ENCODE measurements around the gene GNL1. TPM values are rescaled to one million over a fixed set of nuclear protein-coding genes. Genes with fewer than 3 reads are reported as not detected.
A peak's percentile ranks its signal among the peaks of the same experiment; 100 is the strongest.
"Not testable (repeated sequence)": the region's sequence is repeated elsewhere in the genome, so short reads cannot be mapped to it uniquely, and the experiment has no call there.

The GNL1 gene
- total RNA-seq, 1 donor: 41.1 TPM

- no peak for TF ChIP-seq CTCF (IDR thresholded peaks at IDR 0.05; ENCODE audit: insufficient read depth, low read length)
- no peak for DNase-seq (ENCODE audit: low read depth)
- H3K4me3 ChIP-seq (ENCODE audit: low read depth, low read length): no peak overlapping the region
These were observed 18.4 kb downstream of the GNL1 start for GRCh38 chr6:30537931-30538330.

DNA sequence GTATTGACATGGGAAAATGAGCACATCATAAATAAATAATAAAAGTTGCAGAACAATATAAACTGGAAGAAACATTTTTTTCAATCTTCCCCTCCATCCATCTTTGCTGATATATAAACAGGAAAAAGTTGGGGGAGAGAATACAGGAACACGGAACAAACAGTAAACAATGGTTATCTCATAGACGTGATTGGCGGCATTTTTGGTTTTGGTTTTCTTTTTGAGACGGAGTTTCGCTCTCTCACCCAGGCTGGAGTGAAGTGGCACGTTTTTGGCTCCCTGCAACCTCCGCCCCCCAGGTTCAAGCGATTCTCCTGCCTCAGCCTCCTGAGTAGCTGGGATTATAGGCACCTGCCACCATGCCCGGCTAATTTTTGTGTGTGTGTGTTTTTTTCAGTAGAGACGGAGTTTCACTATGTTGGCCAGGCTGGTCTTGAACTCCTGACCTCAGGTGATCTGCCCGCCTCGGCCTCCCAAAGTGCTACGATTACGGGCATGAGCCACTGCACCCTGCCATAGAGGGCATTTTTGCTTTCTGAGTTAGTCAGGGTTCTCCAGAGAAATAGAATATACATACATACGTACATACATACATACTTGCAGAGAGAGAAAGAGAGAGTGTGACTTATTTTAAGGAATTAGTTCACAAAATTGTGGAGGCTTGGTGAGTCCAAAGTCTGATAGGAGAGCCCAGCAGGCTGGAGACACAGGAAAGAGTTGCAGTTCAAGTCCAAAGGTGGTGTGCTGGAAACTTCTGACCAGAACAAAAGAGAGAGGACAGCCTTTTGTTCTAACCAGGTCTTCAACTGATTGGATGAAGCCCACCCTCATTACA lies 22.6 kb downstream of the GNL1 start:
- no peak for TF ChIP-seq CTCF (IDR thresholded peaks at IDR 0.05; ENCODE audit: insufficient read depth, low read length)
- H3K4me3 ChIP-seq (ENCODE audit: low read depth, low read length): no peak overlapping the region
- DNase-seq (ENCODE audit: low read depth): no peak

GRCh38 chr6:30530014-30530413 lies 26.3 kb downstream of the GNL1 start:
- no peak for TF ChIP-seq CTCF (IDR thresholded peaks at IDR 0.05; ENCODE audit: insufficient read depth, low read length)
- no peak overlapping the region for H3K4me3 ChIP-seq (ENCODE audit: low read depth, low read length)
- DNase-seq (ENCODE audit: low read depth): no peak

DNA sequence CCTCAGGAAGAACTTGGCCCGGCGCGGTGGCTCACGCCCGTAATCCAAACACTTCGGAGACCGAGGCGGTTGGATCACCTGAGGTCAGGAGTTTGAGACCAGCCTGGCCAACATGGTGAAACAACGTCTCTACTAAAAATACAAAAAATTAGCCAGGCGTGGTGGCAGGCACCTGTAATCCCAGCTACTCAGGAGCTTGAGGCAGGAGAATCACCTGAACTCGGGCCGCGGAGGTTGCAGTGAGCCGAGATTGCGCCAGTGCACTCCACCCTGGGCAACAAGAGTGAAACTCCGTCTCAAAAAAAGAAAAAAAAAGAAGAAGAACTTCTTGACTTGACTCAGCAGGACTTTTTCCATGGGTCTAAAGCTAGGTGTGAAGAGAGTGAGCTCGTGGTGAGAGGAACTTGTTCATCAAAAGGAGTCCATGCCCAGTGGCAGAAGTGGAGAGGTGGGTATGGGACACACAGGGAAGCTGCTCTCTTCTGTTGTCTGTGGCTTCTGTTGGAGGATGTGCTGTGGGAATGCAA lies 26.9 kb downstream of the GNL1 start:
- H3K4me3 ChIP-seq (ENCODE audit: low read depth, low read length); DNase-seq (ENCODE audit: low read depth): not testable (repeated sequence)

GRCh38 chr6:30526444-30526843 lies 29.8 kb downstream of the GNL1 start:
- not testable (repeated sequence) for H3K4me3 ChIP-seq (ENCODE audit: low read depth, low read length); DNase-seq (ENCODE audit: low read depth)

DNA sequence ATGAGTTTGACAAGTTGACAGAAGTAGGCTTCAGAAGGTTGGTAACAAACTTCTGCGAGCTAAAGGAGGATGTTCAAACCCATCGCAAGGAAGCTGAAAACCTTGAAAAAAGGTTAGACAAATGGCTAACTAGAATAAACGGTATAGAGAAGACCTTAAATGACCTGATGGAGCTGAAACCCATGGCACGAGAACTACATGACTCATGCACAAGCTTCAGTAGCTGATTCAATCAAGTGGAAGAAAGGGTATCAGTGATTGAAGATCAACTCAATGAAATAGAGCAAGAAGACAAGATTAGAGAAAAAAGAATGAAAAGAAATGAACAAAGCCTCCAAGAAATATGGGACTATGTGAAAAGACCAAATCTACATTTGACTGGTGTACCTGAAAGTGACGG lies 34.3 kb downstream of the GNL1 start:
- DNase-seq (ENCODE audit: low read depth): not testable (repeated sequence)

DNA sequence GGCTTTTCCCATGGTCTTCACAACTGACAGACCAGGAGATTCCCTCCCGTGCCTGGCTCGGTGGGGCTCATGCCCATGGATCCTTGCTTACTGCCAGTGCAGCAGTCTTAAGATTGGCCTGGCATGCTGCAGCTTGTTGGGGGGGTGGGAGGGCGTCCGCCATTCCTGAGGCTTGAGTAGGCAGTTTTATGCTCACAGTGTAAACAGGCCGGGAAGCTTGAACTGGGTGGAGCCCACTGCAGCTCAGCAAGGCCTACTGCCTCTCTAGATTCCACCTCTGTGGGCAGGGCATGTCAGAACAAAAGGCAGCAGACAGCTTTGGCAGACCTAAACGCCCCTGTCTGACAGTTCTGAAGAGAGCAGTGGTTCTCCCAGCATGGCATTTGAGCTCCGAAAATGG lies 35.2 kb downstream of the GNL1 start:
- DNase-seq (ENCODE audit: low read depth): peak; percentile 45
- H3K4me3 ChIP-seq (ENCODE audit: low read depth, low read length): not testable (repeated sequence)

More for the DNA sequence above, 34.3 kb downstream of the GNL1 start:
- H3K4me3 ChIP-seq (ENCODE audit: low read depth, low read length): not testable (repeated sequence)

DNA sequence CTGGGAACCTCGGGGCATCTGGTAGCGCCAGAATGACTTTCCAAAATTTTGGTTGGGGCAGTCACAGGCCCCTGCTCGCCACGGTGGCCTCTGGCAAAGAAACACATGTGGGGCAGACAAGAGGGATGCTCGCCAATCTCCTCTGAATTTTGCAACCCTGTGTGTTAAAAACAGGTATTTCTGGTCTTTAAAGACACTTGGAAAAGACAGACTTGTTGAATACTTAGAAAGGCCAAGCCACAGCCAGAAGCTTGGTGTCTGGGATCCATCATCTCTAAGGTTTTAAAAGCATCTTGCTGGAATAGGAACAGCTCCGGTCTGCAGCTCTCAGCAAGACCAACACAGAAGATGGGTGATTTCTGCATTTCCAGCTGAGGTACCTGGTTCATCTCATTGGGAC lies 35.8 kb downstream of the GNL1 start:
- DNase-seq (ENCODE audit: low read depth): no peak
- H3K4me3 ChIP-seq (ENCODE audit: low read depth, low read length): no peak overlapping the region
- no peak for TF ChIP-seq CTCF (IDR thresholded peaks at IDR 0.05; ENCODE audit: insufficient read depth, low read length)

DNA sequence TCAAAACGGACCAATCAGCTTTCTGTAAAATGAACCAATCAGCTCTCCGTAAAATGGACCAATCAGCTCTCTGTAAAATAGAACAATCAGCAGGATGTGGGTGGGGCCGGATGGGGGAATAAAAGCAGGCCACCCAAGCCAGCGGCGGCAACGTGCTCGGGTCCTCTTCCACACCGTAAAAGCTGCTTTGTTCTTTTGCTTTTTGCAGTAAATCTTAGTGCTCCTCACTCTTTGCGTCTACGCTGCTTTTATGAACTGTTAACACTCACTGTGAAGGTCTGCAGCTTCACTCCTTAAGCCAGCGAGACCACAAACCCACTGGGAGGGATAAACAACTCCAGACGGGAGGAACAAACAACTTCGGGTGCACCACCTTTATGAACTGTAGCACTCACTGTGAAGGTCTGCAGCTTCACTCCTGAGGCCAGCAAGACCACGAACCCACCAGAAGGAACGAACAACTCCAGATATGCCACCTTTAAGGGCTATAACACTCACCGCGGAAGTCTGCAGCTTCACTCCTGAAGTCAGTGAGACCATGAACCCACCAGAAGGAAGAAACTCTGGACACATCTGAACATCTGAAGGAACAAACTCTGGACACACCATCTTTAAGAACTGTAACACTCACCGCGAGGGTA lies 37.7 kb downstream of the GNL1 start:
- H3K4me3 ChIP-seq (ENCODE audit: low read depth, low read length); DNase-seq (ENCODE audit: low read depth): not testable (repeated sequence)

GRCh38 chr6:30517767-30518504 lies 38.4 kb downstream of the GNL1 start:
- H3K4me3 ChIP-seq (ENCODE audit: low read depth, low read length); DNase-seq (ENCODE audit: low read depth): not testable (repeated sequence)

- peak overlapping the region; percentile 69 for H3K4me3 ChIP-seq (ENCODE audit: low read depth, low read length)
- not testable (repeated sequence) for DNase-seq (ENCODE audit: low read depth)
These were observed 39.6 kb downstream of the GNL1 start for GRCh38 chr6:30516754-30517076.
